H9 (cell line): Measurements from ENCODE around the gene ATL1. TPM values are rescaled to one million over a fixed set of nuclear protein-coding genes. Genes with fewer than 3 reads are reported as not detected.

ENCODE experiments used
- DNase-seq: peaks from one replicate; pipeline ENCODE4 v3.0.0-alpha.2; 2017
- H2AFZ ChIP-seq: one replicate; pipeline ENCODE4 v1.6.1; 2013; ENCODE audit warnings: mild to moderate bottlenecking, low read length, control low read depth, moderate library complexity
- H2AK5ac ChIP-seq: 2 replicates; pipeline ENCODE4 v1.6.1; 2013; ENCODE audit warnings: low read length, control low read depth, mixed read lengths; ENCODE audit not compliant: insufficient read length
- H2BK120ac ChIP-seq: one replicate; pipeline ENCODE4 v1.6.1; 2013; ENCODE audit warnings: low read depth, mild to moderate bottlenecking, low read length, control low read depth, inconsistent platforms; ENCODE audit not compliant: poor library complexity, severe bottlenecking
- H2BK12ac ChIP-seq: 2 replicates; pipeline ENCODE4 v1.6.1; 2013; ENCODE audit warnings: low read length, control low read depth, mixed read lengths, low read depth; ENCODE audit not compliant: insufficient read length
- H2BK15ac ChIP-seq: 2 replicates; pipeline ENCODE4 v1.6.1; 2013; ENCODE audit warnings: low read depth, low read length, control low read depth
- H2BK20ac ChIP-seq: one replicate; pipeline ENCODE4 v1.6.1; 2013; ENCODE audit warnings: low read depth, mild to moderate bottlenecking, low read length, control low read depth, inconsistent platforms; ENCODE audit not compliant: poor library complexity, severe bottlenecking
- H2BK5ac ChIP-seq: 2 replicates; pipeline ENCODE4 v1.6.1; 2013; ENCODE audit warnings: low read length, control low read depth, mixed read lengths; ENCODE audit not compliant: insufficient read length
- H3K14ac ChIP-seq: 2 replicates; pipeline ENCODE4 v1.6.1; 2013; ENCODE audit warnings: low read length, control low read depth; ENCODE audit not compliant: insufficient read depth
- H3K18ac ChIP-seq: 2 replicates; pipeline ENCODE4 v1.6.1; 2013; ENCODE audit warnings: low read depth, mild to moderate bottlenecking, mixed read lengths, low read length, control low read depth; ENCODE audit not compliant: insufficient read length
- H3K23ac ChIP-seq: 2 replicates; pipeline ENCODE4 v1.6.1; 2013; ENCODE audit warnings: low read length, control low read depth, mixed read lengths, low read depth; ENCODE audit not compliant: insufficient read length
- H3K23me2 ChIP-seq: 2 replicates; pipeline ENCODE4 v1.6.1; 2013; ENCODE audit warnings: low read depth, mild to moderate bottlenecking, mixed read lengths, low read length, control low read depth; ENCODE audit not compliant: insufficient read length, poor library complexity, severe bottlenecking
- H3K27ac ChIP-seq: 2 replicates; pipeline ENCODE4 v1.5.1; 2013; ENCODE audit warnings: low read length, control low read depth, mixed read lengths, low read depth; ENCODE audit not compliant: insufficient read length
- H3K27me3 ChIP-seq: 2 replicates; pipeline ENCODE4 v1.6.1; 2013; ENCODE audit warnings: low read length, control low read depth, inconsistent platforms; ENCODE audit not compliant: insufficient read depth
- H3K4ac ChIP-seq: 2 replicates; pipeline ENCODE4 v1.6.1; 2013; ENCODE audit warnings: low read depth, mild to moderate bottlenecking, control low read depth, inconsistent platforms, low read length, moderate library complexity
- H3K4me1 ChIP-seq: 2 replicates; pipeline ENCODE4 v1.6.1; 2013; ENCODE audit warnings: low read length, control low read depth, inconsistent platforms; ENCODE audit not compliant: insufficient read depth
- H3K4me2 ChIP-seq: 2 replicates; pipeline ENCODE4 v1.6.1; 2013; ENCODE audit warnings: low read length, control low read depth, mixed read lengths; ENCODE audit not compliant: insufficient read length, insufficient read depth
- H3K56ac ChIP-seq: 2 replicates; pipeline ENCODE4 v1.6.1; 2013; ENCODE audit warnings: low read depth, mild to moderate bottlenecking, mixed read lengths, low read length, control low read depth; ENCODE audit not compliant: insufficient read length
- H3K79me1 ChIP-seq: 2 replicates; pipeline ENCODE4 v1.6.1; 2013; ENCODE audit warnings: low read depth, mild to moderate bottlenecking, moderate library complexity, low read length, control low read depth, inconsistent platforms; ENCODE audit not compliant: insufficient read depth, poor library complexity, severe bottlenecking
- H3K79me2 ChIP-seq: 2 replicates; pipeline ENCODE4 v1.6.1; 2013; ENCODE audit warnings: low read length, control low read depth, inconsistent platforms; ENCODE audit not compliant: insufficient read depth
- H3K9ac ChIP-seq: 2 replicates; pipeline ENCODE4 v1.6.1; 2013; ENCODE audit warnings: low read length, control low read depth, mixed read lengths; ENCODE audit not compliant: insufficient read length; ENCODE audit errors: extremely low read depth
- H3K9me3 ChIP-seq: one replicate; pipeline ENCODE4 v1.6.1; 2013; ENCODE audit warnings: low read depth, low read length, inconsistent platforms; ENCODE audit not compliant: control insufficient read depth
- H3T11ph ChIP-seq: one replicate; pipeline ENCODE4 v1.6.1; 2013; ENCODE audit warnings: mild to moderate bottlenecking, low read length, control low read depth, inconsistent platforms
- H4K20me1 ChIP-seq: one replicate; pipeline ENCODE4 v1.6.1; 2013; ENCODE audit not compliant: control insufficient read depth, insufficient read length, insufficient read depth
- H4K5ac ChIP-seq: 2 replicates; pipeline ENCODE4 v1.6.1; 2013; ENCODE audit warnings: low read depth, mild to moderate bottlenecking, mixed read lengths, low read length, control low read depth; ENCODE audit not compliant: insufficient read length
- H4K8ac ChIP-seq: replicated peaks from 2 replicates; pipeline ENCODE4 v1.6.1; 2013; ENCODE audit warnings: low read length, control low read depth, mixed read lengths, low read depth; ENCODE audit not compliant: insufficient read length
- H4K91ac ChIP-seq: 2 replicates; pipeline ENCODE4 v1.6.1; 2013; ENCODE audit warnings: low read depth, mild to moderate bottlenecking, moderate library complexity, mixed read lengths, low read length, control low read depth; ENCODE audit not compliant: insufficient read length
- H3K27ac Mint-ChIP-seq, 3 experiments: 2 replicates in 2 of 3; 3 replicates in 1 of 3; pipeline ENCODE4 v1.8.0; 2020 to 2021; ENCODE audit warnings: mixed read lengths in 3 of 3, mild to moderate bottlenecking in 1 of 3, moderate library complexity in 1 of 3
- H3K27me3 Mint-ChIP-seq: 2 replicates; pipeline ENCODE4 v1.8.0; 2021; ENCODE audit warnings: low read depth, mild to moderate bottlenecking, moderate library complexity, mixed read lengths
- H3K36me3 Mint-ChIP-seq, 3 experiments: 2 replicates in 2 of 3; 3 replicates in 1 of 3; pipeline ENCODE4 v1.8.0; 2020 to 2021; ENCODE audit warnings: low read depth in 3 of 3, mixed read lengths in 3 of 3; ENCODE audit not compliant: insufficient read depth in 1 of 3
- H3K4me1 Mint-ChIP-seq, 2 experiments: 2 replicates each; pipeline ENCODE4 v1.8.0; 2020; ENCODE audit warnings: mixed read lengths in 2 of 2
- H3K4me3 Mint-ChIP-seq, 2 experiments: 2 replicates in 1 of 2; 3 replicates in 1 of 2; pipeline ENCODE4 v1.8.0; 2020 to 2021; ENCODE audit warnings: mild to moderate bottlenecking in 2 of 2, mixed read lengths in 2 of 2, moderate library complexity in 1 of 2
- H3K9me3 Mint-ChIP-seq, 2 experiments: 2 replicates in 1 of 2; 3 replicates in 1 of 2; pipeline ENCODE4 v1.8.0; 2020; ENCODE audit warnings: mild to moderate bottlenecking in 2 of 2, mixed read lengths in 2 of 2, moderate library complexity in 1 of 2
- CTCF ChIP-seq: fragments of 200-600 bp; sonication (generic); conservative IDR thresholded peaks from 3 replicates; pipeline ENCODE4 v1.8.0; 2021; ENCODE audit warnings: antibody characterized with exemption, mild to moderate bottlenecking
- WGBS: extraction: QIAGEN DNeasy Blood & Tissue Kit; methylation state at CpG from one replicate; pipeline ENCODE4 v1.1.7; 2013; ENCODE audit warnings: missing lambda C conversion rate, low lambda C conversion rate, mixed read lengths; ENCODE audit not compliant: insufficient read length; ENCODE audit errors: extremely low coverage; 5-methylcytosine and 5-hydroxymethylcytosine counted together
- total RNA-seq: library from RNA; stranded (reverse); gene quantifications from 2 replicates; pipeline ENCODE4 v1.2.1, GENCODE V29; 2021

The ATL1 gene
- total RNA-seq, 1 experiment from 2014 or later = 3.0 TPM

- no peaks in the 10 kb centered on the region for H3K27me3 ChIP-seq
- H3K27ac ChIP-seq = no peak overlapping the region
- WGBS = no CpG with 5 or more reads among the region's 2 CpGs
- Mint-ChIP-seq H3K27me3 (no peaks in the 10 kb centered on the region), H3K27ac (0 out of 7 replicates have a peak overlapping the region, but pooled peaks of 1 of the 3 experiments have one; percentile 6), H3K4me3 (no peak overlapping the region), H3K36me3 (peaks cover 2 to 10% (median 4%) of the 10 kb centered on the region in 3 experiments; a peak in 4 of 7 replicates), H3K4me1 (peaks cover 23 to 31% of the 10 kb centered on the region in 2 experiments), H3K9me3 (no peaks in the 10 kb centered on the region)
- H2BK12ac ChIP-seq = no peak overlapping the region
- peaks cover 2% of the 10 kb centered on the region; the same call in 1 of the 2 replicates for H3K4me1 ChIP-seq
- H3K18ac ChIP-seq = no peak overlapping the region
- H2BK5ac ChIP-seq = no peak overlapping the region
- TF ChIP-seq CTCF = no peak
- H4K5ac ChIP-seq = no peak overlapping the region
- H3K4me2 ChIP-seq = no peak overlapping the region
- peaks cover 37% of the 10 kb centered on the region; the same call in 1 of the 2 replicates for H3K79me2 ChIP-seq
- H3T11ph ChIP-seq = no peak overlapping the region
- peaks cover 9% of the 10 kb centered on the region for H3K79me1 ChIP-seq
- H3K23ac ChIP-seq = no peak overlapping the region
- no peak overlapping the region for H2BK20ac ChIP-seq
- H4K20me1 ChIP-seq = no peaks in the 10 kb centered on the region
- no peak overlapping the region for H3K14ac ChIP-seq
- no peaks in the 10 kb centered on the region for H3K9me3 ChIP-seq
- H2AFZ ChIP-seq = no peak overlapping the region
- no peak overlapping the region for H2BK15ac ChIP-seq
- no peak for DNase-seq
- no peak overlapping the region for H2BK120ac ChIP-seq
- H2AK5ac ChIP-seq = no peak overlapping the region
- no peak overlapping the region for H4K91ac ChIP-seq
- H4K8ac ChIP-seq = no peak overlapping the region
- H3K4ac ChIP-seq = no peak overlapping the region
- H3K9ac ChIP-seq = no peak overlapping the region
- H3K23me2 ChIP-seq = no peaks in the 10 kb centered on the region
- no peak overlapping the region for H3K56ac ChIP-seq
These were observed 35.9 kb upstream of the ATL1 start for GRCh38 chr14:50524060-50524459.
